HCT116 (cell line): ENCODE results near the gene INSR. TPM values are rescaled to one million over a fixed set of nuclear protein-coding genes. Genes with fewer than 3 reads are reported as not detected.
"Not testable (repeated sequence)": the region's sequence is repeated elsewhere in the genome, so short reads cannot be mapped to it uniquely, and the experiment has no call there.

Experiments
- ATAC-seq: fragments of 200-7000 bp; cut with Tn5 transposase; 2 replicates; pipeline ENCODE4 v1.9.1; 2020; ENCODE audit warnings: mild to moderate bottlenecking, moderate library complexity
- BruUV-seq: library from RNA; stranded (reverse); fragments of 400-500 nt; replicated peaks from 2 replicates; lab custom pipeline; 2021; lab: Mats Ljungman, UMichigan
- CTCF ChIA-PET: fragments of 300-600 bp; sonication (Branson Sonifier 250); formaldehyde crosslinking; loops from one replicate; lab custom pipeline; 2021; ENCODE audit warnings: antibody characterized with exemption; lab: Charles Lee
- POLR2A ChIA-PET: fragments of 300-600, 350-600 bp; sonication (Branson Sonifier 250); formaldehyde crosslinking; loops from one replicate; lab custom pipeline; 2021; ENCODE audit warnings: antibody characterized with exemption; lab: Charles Lee
- RAD21 ChIA-PET, 2 experiments: fragments of 300-600 bp; sonication (Branson Sonifier 250); formaldehyde crosslinking; loops; one replicate each; lab custom pipeline; 2023; ENCODE audit warnings: low total read pairs in 2 of 2; ENCODE audit not compliant: uncharacterized antibody in 2 of 2, unreplicated experiment in 2 of 2, low non-redundant PET in 1 of 2; lab: Charles Lee
- DNase-seq: peaks from one replicate; pipeline ENCODE4 v3.0.0-alpha.2; 2010; ENCODE audit warnings: low read depth, low spot score
- H2AFZ ChIP-seq: fragments of 200-600 bp; shearing (Covaris generic), sonication (generic); 2 replicates; pipeline ENCODE4 v1.6.1; 2017; ENCODE audit warnings: low read depth, mixed run types, mixed read lengths, antibody characterized with exemption, low read length; ENCODE audit not compliant: poor library complexity, severe bottlenecking
- H3K27ac ChIP-seq: 2 replicates; pipeline ENCODE4 v1.5.1; 2012; ENCODE audit warnings: low read depth, low read length
- H3K27me3 ChIP-seq: fragments of 200-600 bp; sonication (generic); 2 replicates; pipeline ENCODE4 v1.6.1; 2016; ENCODE audit warnings: mixed run types, low read length, mixed read lengths; ENCODE audit not compliant: insufficient read depth
- H3K36me3 ChIP-seq, 2 experiments: fragments of 200-500 bp in 1 of 2; fragments of 200-600 bp in 1 of 2; sonication (Bioruptor generic) in 1 of 2; sonication (generic) in 1 of 2; 2 replicates each; pipeline versions ENCODE4 v1.5.1 to v1.6.1; 2014 to 2016; ENCODE audit warnings: low read length in 2 of 2, inconsistent platforms in 1 of 2, mixed read lengths in 1 of 2, mixed run types in 1 of 2; ENCODE audit not compliant: insufficient read depth in 2 of 2, control insufficient read depth in 1 of 2
- H3K4me1 ChIP-seq, 2 experiments: fragments of 200-600 bp in 1 of 2; sonication (generic) in 1 of 2; 2 replicates each; pipeline versions ENCODE4 v1.5.1 to v1.6.1; 2012 to 2017; ENCODE audit warnings: low read length in 2 of 2, inconsistent platforms in 1 of 2, mild to moderate bottlenecking in 1 of 2, mixed read lengths in 1 of 2, mixed run types in 1 of 2, moderate library complexity in 1 of 2; ENCODE audit not compliant: insufficient read depth in 2 of 2, control insufficient read depth in 1 of 2
- H3K4me2 ChIP-seq: fragments of 200-600 bp; sonication (generic); 2 replicates; pipeline ENCODE4 v1.6.1; 2017; ENCODE audit warnings: mixed run types, low read length, mixed read lengths
- H3K4me3 ChIP-seq, 2 experiments: fragments of 200-600 bp in 1 of 2; sonication (generic) in 1 of 2; replicated peaks in 1 of 2; 2 replicates each; pipeline ENCODE4 v1.5.1; 2011 to 2016; ENCODE audit warnings: low read length in 2 of 2, control low read depth in 1 of 2, low read depth in 1 of 2, mild to moderate bottlenecking in 1 of 2, mixed read lengths in 1 of 2, mixed run types in 1 of 2
- H3K79me2 ChIP-seq: fragments of 200-600 bp; sonication (generic); 2 replicates; pipeline ENCODE4 v1.6.1; 2017; ENCODE audit warnings: mild to moderate bottlenecking, mixed run types, low read length, moderate library complexity, mixed read lengths; ENCODE audit not compliant: insufficient read depth
- H3K9ac ChIP-seq: fragments of 200-600 bp; sonication (generic); 2 replicates; pipeline ENCODE4 v1.6.1; 2016; ENCODE audit warnings: low read length, mixed read lengths
- H3K9me2 ChIP-seq: fragments of 200-600 bp; sonication (generic), shearing (Covaris generic); 2 replicates; pipeline ENCODE4 v1.6.1; 2017; ENCODE audit warnings: mixed run types, mild to moderate bottlenecking, moderate library complexity; ENCODE audit not compliant: insufficient read depth
- H3K9me3 ChIP-seq, 2 experiments: fragments of 200-500 bp in 1 of 2; fragments of 200-600 bp in 1 of 2; sonication (Bioruptor generic) in 1 of 2; sonication (generic) in 1 of 2; 2 replicates each; pipeline ENCODE4 v1.6.1; 2014 to 2017; ENCODE audit warnings: low read length in 2 of 2, mixed read lengths in 2 of 2, inconsistent platforms in 1 of 2, low read depth in 1 of 2, mild to moderate bottlenecking in 1 of 2, mixed run types in 1 of 2, moderate library complexity in 1 of 2; ENCODE audit not compliant: control insufficient read depth in 1 of 2, insufficient read depth in 1 of 2
- H4K20me1 ChIP-seq: fragments of 200-600 bp; sonication (generic), shearing (Covaris generic); 2 replicates; pipeline ENCODE4 v1.6.1; 2017; ENCODE audit warnings: mixed run types, mild to moderate bottlenecking, moderate library complexity; ENCODE audit not compliant: insufficient read depth
- EZH2 ChIP-seq: fragments of 200-600 bp; sonication (generic); IDR thresholded peaks from 2 replicates; pipeline ENCODE4 v1.6.1; 2017; ENCODE audit warnings: antibody characterized with exemption, mixed run types
- ZFX ChIP-seq: fragments of 450-650 bp; IDR thresholded peaks from 2 replicates; pipeline ENCODE4 v1.6.1; 2017
- intact Hi-C: fragments of 100-400 bp; cut with micrococcal nuclease; formaldehyde crosslinking; loops from 2 replicates; pipeline ENCODE4 v1.10.0; 2022
- total RNA-seq: library from RNA; stranded (reverse); gene quantifications from one replicate; pipeline ENCODE4 v1.2.1, GENCODE V29; 2021; ENCODE audit not compliant: unreplicated experiment
- TF ChIP-seq, protein P1 (sequence below): IDR thresholded peaks from 2 replicates; pipeline ENCODE4 v1.6.1; 2012

INSR gene
- total RNA-seq, 1 experiment from 2014 or later, result 25.4 TPM

DNA sequence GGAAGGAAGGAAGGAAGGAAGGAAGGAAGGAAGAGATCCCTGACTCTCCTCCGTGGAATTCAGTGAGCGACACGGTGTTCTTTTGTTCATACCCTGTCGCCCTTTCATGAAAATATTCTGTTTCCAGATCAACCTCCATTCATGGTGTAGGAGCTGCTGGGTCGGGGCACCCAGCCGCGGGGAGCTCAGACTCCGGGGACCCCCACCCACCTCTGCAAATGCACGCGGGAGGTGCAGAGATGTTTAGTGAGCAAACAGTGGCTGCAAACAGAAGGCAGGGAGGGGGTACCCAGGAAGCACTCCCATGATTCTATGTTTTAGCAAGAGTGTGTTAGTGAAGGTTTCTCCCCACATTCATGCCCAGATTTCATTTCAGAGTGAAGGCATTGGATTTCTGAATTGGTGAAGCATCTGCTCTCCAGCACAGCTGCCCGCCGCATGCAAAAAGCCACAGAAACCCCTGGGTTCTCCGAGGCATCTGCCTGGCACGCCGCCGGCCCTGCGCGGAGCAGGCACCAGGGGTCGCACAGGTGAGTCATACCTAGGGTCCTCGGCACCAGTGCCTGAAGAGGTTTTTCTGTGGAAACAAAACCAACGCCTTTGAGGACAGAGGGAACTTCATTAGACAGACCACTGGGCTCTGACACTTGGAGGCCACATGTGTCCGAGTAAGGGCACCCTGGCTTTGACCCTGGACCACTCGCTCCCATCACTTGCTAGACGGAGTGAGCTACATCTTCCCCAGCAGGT lies 144.1 kb downstream of the INSR start:
- H3K27me3 ChIP-seq, result no peaks in the 10 kb centered on the region
- no peaks in the 10 kb centered on the region for H3K4me1 ChIP-seq
- no peak overlapping the region for H3K27ac ChIP-seq
- no peaks in the 10 kb centered on the region for H3K79me2 ChIP-seq
- BruUV-seq, result no TSS peak
- H3K9me3 ChIP-seq, result no peaks in the 10 kb centered on the region
- no peak overlapping the region for H3K4me3 ChIP-seq
- H3K9ac ChIP-seq, result no peak overlapping the region
- DNase-seq (no peak), ATAC-seq (no peak)
- no peaks in the 10 kb centered on the region for H4K20me1 ChIP-seq
- H3K4me2 ChIP-seq, result no peak overlapping the region
- ChIA-PET RAD21 (no interaction called here), POLR2A (no interaction called here), CTCF (no interaction called here)
- intact Hi-C loops, result loop anchor here (1.0 kb wide), 2 partner anchors 48 to 191 kb away; no protein-coding TSS in a partner anchor
- no peak overlapping the region for H2AFZ ChIP-seq
- no peaks in the 10 kb centered on the region for H3K9me2 ChIP-seq
- no peaks in the 10 kb centered on the region for H3K36me3 ChIP-seq
- TF ChIP-seq, protein P1, sequence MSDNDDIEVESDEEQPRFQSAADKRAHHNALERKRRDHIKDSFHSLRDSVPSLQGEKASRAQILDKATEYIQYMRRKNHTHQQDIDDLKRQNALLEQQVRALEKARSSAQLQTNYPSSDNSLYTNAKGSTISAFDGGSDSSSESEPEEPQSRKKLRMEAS, result no peak
- TF ChIP-seq ZFX (no peak), EZH2 (no peak)
- TF ChIP-seq, all 23 proteins: peak for 0

GRCh38 chr19:7147119-7147675 lies 147.0 kb downstream of the INSR start:
- DNase-seq, H3K79me2 ChIP-seq, H3K27me3 ChIP-seq, H2AFZ ChIP-seq, H3K36me3 ChIP-seq, CTCF ChIA-PET, H3K9me2 ChIP-seq, RAD21 ChIA-PET, intact Hi-C loops, POLR2A ChIA-PET, H3K4me1 ChIP-seq, BruUV-seq, H4K20me1 ChIP-seq, ATAC-seq, H3K27ac ChIP-seq, H3K4me3 ChIP-seq, H3K9me3 ChIP-seq, H3K9ac ChIP-seq, H3K4me2 ChIP-seq: not testable (repeated sequence)

DNA sequence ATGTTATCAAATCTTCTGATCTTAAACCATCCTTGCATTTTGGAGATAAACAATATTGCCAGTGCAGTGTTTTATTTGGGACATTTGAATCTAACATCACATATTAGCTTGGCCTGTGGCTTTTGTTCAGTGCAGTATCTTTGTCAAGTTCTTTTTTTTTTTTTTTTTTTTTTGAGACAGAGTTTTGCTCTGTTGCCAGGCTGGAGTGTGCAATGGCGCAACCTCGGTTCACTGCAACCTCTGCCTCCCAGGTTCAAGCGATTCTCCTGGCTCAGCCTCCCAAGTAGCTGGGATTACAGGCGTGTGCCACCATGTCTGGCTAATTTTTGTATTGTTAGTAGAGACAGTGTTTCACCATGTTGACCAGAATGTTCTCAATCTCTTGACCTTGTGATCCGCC lies 148.1 kb downstream of the INSR start:
- H3K36me3 ChIP-seq, intact Hi-C loops, CTCF ChIA-PET, H3K27ac ChIP-seq, POLR2A ChIA-PET, H3K4me3 ChIP-seq, H3K4me1 ChIP-seq, BruUV-seq, H3K79me2 ChIP-seq, H3K27me3 ChIP-seq, DNase-seq, H3K9ac ChIP-seq, H4K20me1 ChIP-seq, H3K9me2 ChIP-seq, RAD21 ChIA-PET, H3K9me3 ChIP-seq, H3K4me2 ChIP-seq, ATAC-seq, H2AFZ ChIP-seq: not testable (repeated sequence)
